Subcutaneous abdominal adipose tissue (tissue), 5 donors: ENCODE measurements around the gene NEK10.

Experiments used
- H3K27ac ChIP-seq: one replicate; pipeline ENCODE4 v1.7.0; 2013; ENCODE audit warnings: low read depth, mild to moderate bottlenecking, inconsistent platforms, low read length, moderate library complexity
- H3K27me3 ChIP-seq, 5 donors: one replicate each; pipeline ENCODE4 v1.7.0; 2013; ENCODE audit warnings: low read length in 5 of 5, inconsistent platforms in 1 of 5; ENCODE audit not compliant: control insufficient read depth in 5 of 5, insufficient read depth in 4 of 5
- H3K36me3 ChIP-seq, 5 donors: one replicate each; pipeline ENCODE4 v1.7.0; 2013; ENCODE audit warnings: low read length in 5 of 5; ENCODE audit not compliant: control insufficient read depth in 5 of 5, insufficient read depth in 5 of 5
- H3K4me1 ChIP-seq, 5 donors: one replicate each; pipeline ENCODE4 v1.7.0; 2013; ENCODE audit warnings: low read length in 5 of 5, mild to moderate bottlenecking in 3 of 5, moderate library complexity in 1 of 5; ENCODE audit not compliant: control insufficient read depth in 5 of 5, insufficient read depth in 5 of 5
- H3K4me3 ChIP-seq, 5 donors: one replicate each; pipeline ENCODE4 v1.7.0; 2013; ENCODE audit warnings: low read length in 5 of 5, low read depth in 1 of 5
- H3K9ac ChIP-seq, 5 donors: one replicate each; pipeline ENCODE4 v1.7.0; 2013; ENCODE audit warnings: low read length in 5 of 5, mild to moderate bottlenecking in 4 of 5, moderate library complexity in 3 of 5
- H3K9me3 ChIP-seq, 5 donors: one replicate each; pipeline ENCODE4 v1.7.0; 2013; ENCODE audit warnings: low read length in 5 of 5; ENCODE audit not compliant: control insufficient read depth in 5 of 5
- donor health status: healthy.
- donor health status: healthy.
- donor health status: healthy.
- donor health status: healthy.
- donor health status: healthy.

NEK10 gene

DNA sequence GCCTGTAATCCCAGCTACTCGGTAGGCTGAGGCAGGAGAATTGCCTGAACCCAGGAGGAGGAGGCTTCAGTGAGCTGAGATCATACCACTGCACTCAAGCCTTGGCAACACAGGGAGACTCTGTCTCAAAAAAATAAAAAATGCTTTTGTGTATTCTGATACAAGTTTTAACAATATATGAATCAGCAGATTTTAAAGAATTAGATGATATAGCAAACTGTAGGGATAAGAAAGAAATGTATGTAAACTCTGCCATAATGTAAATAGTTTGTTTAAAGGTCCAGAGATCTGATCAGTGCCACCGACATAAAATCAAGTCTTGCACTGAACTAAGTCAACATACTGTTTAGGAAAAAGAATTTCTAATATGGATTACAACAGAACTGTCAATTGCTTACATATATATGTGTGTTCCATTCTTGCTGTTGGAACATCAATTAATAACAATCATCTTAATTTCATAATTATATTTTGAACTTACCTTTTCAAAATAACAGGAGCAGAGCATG is 208.3 kb downstream of the NEK10 start:
- no peak overlapping the region for H3K27ac ChIP-seq
- no peaks in the 10 kb centered on the region for H3K9me3 ChIP-seq
- no peak overlapping the region for H3K9ac ChIP-seq
- H3K36me3 ChIP-seq: no peaks in the 10 kb centered on the region
- H3K4me3 ChIP-seq: no peak overlapping the region
- no peaks in the 10 kb centered on the region for H3K27me3 ChIP-seq
- H3K4me1 ChIP-seq: peaks cover 0 to 8% (median under 1%) of the 10 kb centered on the region in 5 donors

DNA sequence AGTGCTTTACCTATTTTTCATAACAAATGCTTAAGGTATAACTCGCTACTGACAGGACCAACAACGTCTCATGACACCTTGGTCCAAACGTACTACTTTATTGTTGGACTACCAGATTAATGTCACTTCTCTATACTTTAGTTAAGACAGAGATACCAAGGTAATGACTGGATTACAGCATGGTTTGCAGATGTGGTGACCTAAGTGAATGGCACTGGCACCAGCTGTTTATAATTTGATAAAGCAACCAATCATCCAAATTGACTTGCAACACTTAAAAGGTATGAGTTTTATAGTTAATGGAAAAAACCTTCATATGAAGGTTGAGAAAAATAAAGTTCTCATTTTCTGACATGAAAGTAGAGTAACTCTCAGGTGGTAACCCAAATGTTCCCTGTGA is 209.0 kb downstream of the NEK10 start:
- H3K4me1 ChIP-seq: peaks cover 0 to 1% (median 0%) of the 10 kb centered on the region in 5 donors
- H3K27me3 ChIP-seq: no peaks in the 10 kb centered on the region
- no peaks in the 10 kb centered on the region for H3K36me3 ChIP-seq
- no peak overlapping the region for H3K9ac ChIP-seq
- H3K4me3 ChIP-seq: no peak overlapping the region
- no peak overlapping the region for H3K27ac ChIP-seq
- no peaks in the 10 kb centered on the region for H3K9me3 ChIP-seq

DNA sequence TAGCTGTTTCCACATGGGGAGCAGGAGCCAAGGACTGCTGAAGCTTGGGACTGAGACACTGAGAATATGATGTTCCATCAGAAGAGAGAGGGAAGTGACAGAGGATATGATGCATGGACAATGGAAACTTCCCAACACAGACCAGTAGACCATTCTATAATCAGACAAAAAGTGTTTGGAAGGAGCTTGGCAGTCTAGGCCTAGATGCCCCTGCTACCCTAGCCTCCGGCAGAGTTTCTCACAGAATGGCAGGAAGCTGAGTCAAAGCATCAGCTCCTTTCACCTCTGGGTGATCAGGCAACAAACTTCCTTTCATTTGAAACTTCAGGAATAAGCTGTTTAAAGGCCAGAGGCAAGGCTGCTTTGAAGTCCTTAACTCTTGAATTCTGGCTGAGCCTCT is 222.0 kb downstream of the NEK10 start:
- Histone ChIP-seq H3K27me3 (no peaks in the 10 kb centered on the region), H3K36me3 (no peaks in the 10 kb centered on the region), H3K9me3 (no peaks in the 10 kb centered on the region), H3K9ac (no peak overlapping the region), H3K4me3 (no peak overlapping the region), H3K4me1 (peaks cover 0 to 9% (median 0%) of the 10 kb centered on the region in 5 donors), H3K27ac (no peak overlapping the region)

DNA sequence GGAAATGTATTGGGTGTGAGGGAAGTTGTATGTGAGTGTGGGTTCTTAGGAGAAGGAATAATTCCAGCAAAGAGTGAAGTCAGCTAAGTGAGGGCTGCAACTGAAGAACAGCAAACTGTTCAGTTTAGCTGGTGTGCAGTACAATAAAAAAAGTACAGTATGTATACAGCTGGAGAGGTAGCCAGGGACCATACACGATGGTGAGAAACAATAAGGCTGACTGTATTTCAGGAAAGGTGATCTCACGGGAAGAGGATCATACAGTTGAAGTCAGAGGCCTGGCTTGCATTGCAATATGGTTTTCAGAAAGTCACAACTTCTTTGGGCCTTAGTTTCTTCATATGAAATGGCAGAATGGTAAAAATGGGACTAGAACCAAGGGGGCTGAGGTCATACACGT is 222.4 kb downstream of the NEK10 start:
- Histone ChIP-seq H3K4me1 (peaks cover 0 to 9% (median 0%) of the 10 kb centered on the region in 5 donors), H3K4me3 (no peak overlapping the region), H3K9ac (no peak overlapping the region), H3K9me3 (peaks cover 0 to under 1% (median 0%) of the 10 kb centered on the region in 5 donors), H3K36me3 (no peaks in the 10 kb centered on the region), H3K27ac (no peak overlapping the region), H3K27me3 (no peaks in the 10 kb centered on the region)

DNA sequence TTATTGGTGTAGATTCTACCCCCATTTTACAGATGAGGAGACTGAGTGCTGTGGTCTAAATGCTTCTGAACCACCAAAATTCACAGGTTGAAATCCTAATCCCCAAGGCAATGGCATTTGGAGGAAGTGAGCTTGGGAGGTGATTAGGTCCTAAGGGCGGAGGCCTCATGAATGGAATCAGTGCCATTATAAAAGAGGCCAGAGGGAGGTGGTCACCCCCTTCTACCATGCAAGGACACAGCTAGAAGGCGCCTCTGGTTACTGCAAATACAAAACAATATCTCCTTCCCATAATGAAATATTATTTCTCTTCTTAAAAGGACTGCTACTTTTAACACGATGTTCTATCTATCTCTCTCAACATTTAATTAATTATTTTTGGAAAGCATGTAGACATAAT is 223.5 kb downstream of the NEK10 start:
- Histone ChIP-seq H3K4me3 (no peak overlapping the region), H3K9me3 (peaks cover 0 to 9% (median 5%) of the 10 kb centered on the region in 5 donors), H3K27ac (no peak overlapping the region), H3K4me1 (peaks cover 0 to 9% (median 0%) of the 10 kb centered on the region in 5 donors), H3K36me3 (no peaks in the 10 kb centered on the region), H3K27me3 (no peaks in the 10 kb centered on the region), H3K9ac (no peak overlapping the region)

DNA sequence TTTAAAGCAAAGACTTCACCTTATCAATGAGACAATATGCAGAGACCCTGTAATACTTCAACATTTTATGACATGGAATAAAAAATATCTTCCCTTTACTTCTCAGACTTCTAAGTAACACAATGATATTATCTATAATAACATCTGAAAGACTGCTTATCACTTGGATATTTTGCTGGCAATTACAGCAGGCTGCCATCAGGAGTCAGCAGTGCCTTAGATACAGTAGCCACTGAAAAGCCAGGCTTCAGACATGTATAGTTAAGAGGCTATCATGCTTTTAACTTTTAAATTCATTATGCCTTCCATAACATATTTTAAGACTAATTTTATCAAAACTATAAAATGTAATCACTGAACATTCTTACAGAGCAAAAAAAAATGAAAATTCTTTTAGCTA is 227.5 kb downstream of the NEK10 start:
- H3K4me1 ChIP-seq: no peaks in the 10 kb centered on the region
- no peaks in the 10 kb centered on the region for H3K36me3 ChIP-seq
- no peak overlapping the region for H3K4me3 ChIP-seq

DNA sequence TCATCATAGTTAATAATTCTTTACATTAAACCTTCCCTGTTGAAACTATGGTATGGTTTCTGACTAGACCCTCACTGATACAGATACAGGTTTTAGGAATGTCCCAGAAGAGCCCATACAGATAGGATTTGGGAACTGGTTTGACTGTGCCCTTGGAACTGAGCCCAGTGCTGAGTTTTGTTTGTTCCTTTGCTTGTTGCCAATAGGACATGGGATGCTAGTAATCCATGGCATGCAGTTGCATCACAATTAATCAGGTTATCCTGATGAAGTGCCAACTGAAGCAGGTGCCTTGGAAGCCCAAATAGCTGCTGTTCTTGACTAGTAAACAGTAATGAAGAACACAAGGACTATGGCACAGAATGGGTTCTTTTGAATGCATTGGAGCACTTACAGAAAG is 230.6 kb downstream of the NEK10 start:
- no peaks in the 10 kb centered on the region for H3K27me3 ChIP-seq
- H3K9ac ChIP-seq: no peak overlapping the region
- no peak overlapping the region for H3K27ac ChIP-seq
- H3K4me1 ChIP-seq: no peaks in the 10 kb centered on the region
- H3K9me3 ChIP-seq: peaks cover 0 to 9% (median 5%) of the 10 kb centered on the region in 5 donors
- H3K36me3 ChIP-seq: no peaks in the 10 kb centered on the region
- H3K4me3 ChIP-seq: no peak overlapping the region

More for the DNA sequence above, 227.5 kb downstream of the NEK10 start:
- Histone ChIP-seq H3K27me3 (no peaks in the 10 kb centered on the region), H3K27ac (no peak overlapping the region), H3K9ac (no peak overlapping the region), H3K9me3 (peaks cover 0 to 9% (median 5%) of the 10 kb centered on the region in 5 donors)

DNA sequence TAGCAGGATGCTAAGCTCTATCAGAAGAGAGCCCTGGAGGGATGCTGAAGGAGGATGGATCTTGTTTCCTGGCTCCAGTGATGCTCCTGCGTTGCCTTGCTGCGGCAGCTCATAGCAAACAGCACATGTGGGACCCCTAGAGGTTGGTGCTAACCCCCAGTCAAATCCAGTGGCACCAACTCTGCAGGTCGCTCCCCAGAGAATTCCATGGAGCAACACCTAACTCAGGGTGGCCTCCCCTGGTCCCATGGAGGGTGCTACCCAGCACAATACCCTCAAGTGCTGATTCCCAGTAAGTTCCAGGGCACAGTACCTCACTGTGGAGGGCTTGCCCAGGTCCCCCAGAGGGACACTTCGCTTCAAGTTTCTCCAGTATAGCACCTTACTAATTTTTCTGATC is 231.2 kb downstream of the NEK10 start:
- peaks cover 0 to 9% (median 5%) of the 10 kb centered on the region in 5 donors for H3K9me3 ChIP-seq
- no peak overlapping the region for H3K9ac ChIP-seq
- H3K27ac ChIP-seq: no peak overlapping the region

DNA sequence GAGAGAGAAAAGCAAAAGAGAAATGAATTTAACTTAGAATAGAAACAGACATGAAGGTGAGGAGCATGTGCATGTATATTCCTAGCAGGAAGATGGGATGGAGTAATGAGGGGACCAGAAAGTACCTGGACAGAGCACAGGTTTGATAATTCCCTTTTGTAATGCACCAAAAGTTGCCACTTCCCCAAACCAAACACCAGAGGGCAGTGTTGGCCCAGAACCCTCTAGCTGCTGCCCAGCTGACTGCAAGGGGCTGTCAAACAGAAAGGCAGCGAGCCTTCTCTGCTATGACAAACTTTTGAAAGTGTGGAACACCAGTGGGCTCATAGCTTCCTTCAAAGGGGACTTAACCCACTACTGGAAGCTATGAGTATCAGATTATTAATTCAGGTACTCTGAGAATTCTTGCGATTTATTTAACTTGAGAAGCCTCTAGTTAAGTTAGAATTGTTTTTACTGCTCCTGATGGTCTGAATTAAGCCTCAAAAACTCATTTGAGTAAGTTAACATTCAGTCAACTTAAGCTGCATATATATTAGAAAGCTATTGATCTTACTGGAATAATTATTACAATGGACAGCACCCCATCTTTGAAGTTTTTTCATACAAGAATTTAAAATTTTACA is 234.9 kb downstream of the NEK10 start:
- Histone ChIP-seq H3K27ac (no peak overlapping the region), H3K9me3 (no peaks in the 10 kb centered on the region), H3K27me3 (no peaks in the 10 kb centered on the region), H3K4me3 (no peak overlapping the region), H3K36me3 (no peaks in the 10 kb centered on the region), H3K4me1 (no peaks in the 10 kb centered on the region), H3K9ac (no peak overlapping the region)

More for the DNA sequence above, 231.2 kb downstream of the NEK10 start:
- Histone ChIP-seq H3K36me3 (no peaks in the 10 kb centered on the region), H3K4me3 (no peak overlapping the region), H3K27me3 (no peaks in the 10 kb centered on the region), H3K4me1 (no peaks in the 10 kb centered on the region)

DNA sequence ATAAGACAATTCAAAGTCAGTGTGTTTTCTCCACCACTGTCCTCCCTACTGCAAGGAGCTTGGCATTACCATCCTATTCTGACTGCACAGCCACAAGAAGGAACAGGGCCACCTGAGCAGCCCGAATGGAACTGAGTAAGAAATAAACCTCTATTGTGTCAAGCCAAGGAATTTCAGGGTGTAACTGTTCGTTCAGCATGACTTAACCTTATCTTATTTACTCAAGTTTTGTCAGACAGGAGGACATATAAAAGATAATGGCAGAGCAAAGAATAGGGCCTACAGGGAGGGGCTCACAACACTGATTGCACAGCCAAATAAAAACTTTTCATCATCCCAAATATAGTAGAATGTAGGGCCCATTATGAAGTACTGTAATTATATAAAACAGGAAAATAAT is 236.1 kb downstream of the NEK10 start:
- no peaks in the 10 kb centered on the region for H3K9me3 ChIP-seq
- no peaks in the 10 kb centered on the region for H3K36me3 ChIP-seq
- H3K4me1 ChIP-seq: no peaks in the 10 kb centered on the region
- H3K9ac ChIP-seq: no peak overlapping the region
- no peak overlapping the region for H3K4me3 ChIP-seq
- H3K27me3 ChIP-seq: no peaks in the 10 kb centered on the region
- no peak overlapping the region for H3K27ac ChIP-seq
